HepG2 (cell line): ENCODE data around the gene PTPRH. TPM values are rescaled to one million over a fixed set of nuclear protein-coding genes. Genes with fewer than 3 reads are reported as not detected.

Experiments
- ARID4A ChIP-seq: sonication (generic); formaldehyde crosslinking; IDR thresholded peaks from 2 replicates; pipeline ENCODE4 v1.5.0; 2020; ENCODE audit warnings: mild to moderate bottlenecking, missing genetic modification reagents, borderline replicate concordance
- EED ChIP-seq: sonication (generic); formaldehyde crosslinking; IDR thresholded peaks from 2 replicates; pipeline ENCODE4 v1.5.0; 2020; ENCODE audit warnings: mild to moderate bottlenecking, missing genetic modification reagents
- ELF4 ChIP-seq: sonication (generic); formaldehyde crosslinking; IDR thresholded peaks from 2 replicates; pipeline ENCODE4 v1.5.0; 2020; ENCODE audit warnings: missing genetic modification reagents, mild to moderate bottlenecking, moderate library complexity, borderline replicate concordance
- ISX ChIP-seq: sonication (generic); formaldehyde crosslinking; conservative IDR thresholded peaks from 2 replicates; pipeline ENCODE4 v1.5.0; 2020; ENCODE audit warnings: missing genetic modification reagents
- JUN ChIP-seq: sonication (generic); formaldehyde crosslinking; IDR thresholded peaks from 2 replicates; pipeline ENCODE4 v1.4.0; 2020; ENCODE audit warnings: mild to moderate bottlenecking, missing genetic modification reagents
- KAT7 ChIP-seq: IDR thresholded peaks from 2 replicates; pipeline ENCODE4 v1.6.1; 2018; ENCODE audit warnings: borderline replicate concordance, missing compliant biosample characterization
- MXD4 ChIP-seq: IDR thresholded peaks from 2 replicates; pipeline ENCODE4 v1.6.1; 2016; ENCODE audit warnings: mild to moderate bottlenecking, missing biosample characterization, missing genetic modification reagents
- RBM39 ChIP-seq: fragments of 200-400 bp; formaldehyde crosslinking; IDR thresholded peaks from one replicate; pipeline ENCODE4 v1.6.1; 2018; ENCODE audit warnings: antibody characterized with exemption, mild to moderate bottlenecking, low read depth, low read length; ENCODE audit not compliant: poor library complexity, severe bottlenecking
- TGIF2 ChIP-seq: IDR thresholded peaks from 2 replicates; pipeline ENCODE4 v1.6.1; 2016; ENCODE audit warnings: control low read depth, missing compliant biosample characterization
- TMF1 ChIP-seq: sonication (generic); formaldehyde crosslinking; IDR thresholded peaks from 2 replicates; pipeline ENCODE4 v1.8.1; 2022; ENCODE audit warnings: low read depth, missing genetic modification reagents
- XRCC5 ChIP-seq: fragments of 200-400 bp; formaldehyde crosslinking; optimal IDR thresholded peaks from 2 replicates; pipeline ENCODE3; 2017; ENCODE audit warnings: mild to moderate bottlenecking, low read length
- ZFX ChIP-seq: sonication (generic); formaldehyde crosslinking; IDR thresholded peaks from 2 replicates; pipeline ENCODE4 v1.4.0; 2020; ENCODE audit warnings: mild to moderate bottlenecking, low read depth, missing genetic modification reagents, moderate library complexity
- ZNF264 ChIP-seq: sonication (generic); formaldehyde crosslinking; IDR thresholded peaks from 2 replicates; pipeline ENCODE4 v1.4.0; 2020; ENCODE audit warnings: missing genetic modification reagents
- ZNF558 ChIP-seq: sonication (generic); formaldehyde crosslinking; IDR thresholded peaks from 2 replicates; pipeline ENCODE4 v1.9.0; 2022; ENCODE audit warnings: mild to moderate bottlenecking, missing genetic modification reagents, borderline replicate concordance
- ZNF563 ChIP-seq: sonication (generic); formaldehyde crosslinking; IDR thresholded peaks from 2 replicates; pipeline ENCODE4 v1.8.0; 2022; ENCODE audit warnings: mild to moderate bottlenecking, moderate library complexity, missing genetic modification reagents
- ZNF619 ChIP-seq: sonication (generic); formaldehyde crosslinking; IDR thresholded peaks from 2 replicates; pipeline ENCODE4 v1.4.0; 2020; ENCODE audit warnings: mild to moderate bottlenecking, missing genetic modification reagents
- polyA plus RNA-seq, 8 experiments: library from polyadenylated mRNA; depleted of rRNA in 3 of 8; stranded (reverse) in 7 of 8; unstranded in 1 of 8; fragments of >200 nt; fragmentation: Illumina TruSeq in 4 of 8; extraction: Trizol in 4 of 8; gene quantifications; 2 replicates each; pipeline versions ENCODE4 v1.2.1 to v1.2.3, GENCODE V29; 2011 to 2016; ENCODE audit warnings: low read depth in 4 of 8, missing spikeins in 1 of 8, mixed read lengths in 1 of 8; ENCODE audit not compliant: insufficient read depth in 1 of 8
- total RNA-seq, 5 experiments: library from RNA; depleted of rRNA; stranded (reverse); fragments of >200 nt; fragmentation: Illumina TruSeq; extraction: Trizol; gene quantifications; 2 replicates each; pipeline ENCODE4 v1.2.3, GENCODE V29; 2016; ENCODE audit warnings: low read depth in 1 of 5
- TF ChIP-seq, protein P1 (sequence below): IDR thresholded peaks from 2 replicates; pipeline ENCODE4 v1.6.1; 2016; ENCODE audit warnings: mild to moderate bottlenecking, missing biosample characterization, missing genetic modification reagents
- TF ChIP-seq, protein P2 (sequence below): sonication (generic); formaldehyde crosslinking; IDR thresholded peaks from 2 replicates; pipeline ENCODE4 v1.5.1; 2020; ENCODE audit warnings: mild to moderate bottlenecking, missing genetic modification reagents, moderate library complexity

Gene PTPRH
- total and polyA plus RNA-seq, 2 of the 13 experiments (the other 11 are each of a cell fraction or from before 2014, with no cell fraction given), result 14.7 to 125 TPM

GRCh38 chr19:55257461-55258420, 48.4 kb upstream of the PTPRH start (continued):
- peak; percentile 21 for TF ChIP-seq XRCC5
- TF ChIP-seq TGIF2 (CRISPR knock-in tag), result peak; percentile 99
- TF ChIP-seq, protein P1, sequence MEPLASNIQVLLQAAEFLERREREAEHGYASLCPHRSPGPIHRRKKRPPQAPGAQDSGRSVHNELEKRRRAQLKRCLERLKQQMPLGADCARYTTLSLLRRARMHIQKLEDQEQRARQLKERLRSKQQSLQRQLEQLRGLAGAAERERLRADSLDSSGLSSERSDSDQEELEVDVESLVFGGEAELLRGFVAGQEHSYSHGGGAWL, result 0 out of 2 replicates have a peak, but pooled peaks have one; percentile 27
- TF ChIP-seq ZFX (CRISPR knock-in tag), result peak; percentile 41
- TF ChIP-seq, protein P2, sequence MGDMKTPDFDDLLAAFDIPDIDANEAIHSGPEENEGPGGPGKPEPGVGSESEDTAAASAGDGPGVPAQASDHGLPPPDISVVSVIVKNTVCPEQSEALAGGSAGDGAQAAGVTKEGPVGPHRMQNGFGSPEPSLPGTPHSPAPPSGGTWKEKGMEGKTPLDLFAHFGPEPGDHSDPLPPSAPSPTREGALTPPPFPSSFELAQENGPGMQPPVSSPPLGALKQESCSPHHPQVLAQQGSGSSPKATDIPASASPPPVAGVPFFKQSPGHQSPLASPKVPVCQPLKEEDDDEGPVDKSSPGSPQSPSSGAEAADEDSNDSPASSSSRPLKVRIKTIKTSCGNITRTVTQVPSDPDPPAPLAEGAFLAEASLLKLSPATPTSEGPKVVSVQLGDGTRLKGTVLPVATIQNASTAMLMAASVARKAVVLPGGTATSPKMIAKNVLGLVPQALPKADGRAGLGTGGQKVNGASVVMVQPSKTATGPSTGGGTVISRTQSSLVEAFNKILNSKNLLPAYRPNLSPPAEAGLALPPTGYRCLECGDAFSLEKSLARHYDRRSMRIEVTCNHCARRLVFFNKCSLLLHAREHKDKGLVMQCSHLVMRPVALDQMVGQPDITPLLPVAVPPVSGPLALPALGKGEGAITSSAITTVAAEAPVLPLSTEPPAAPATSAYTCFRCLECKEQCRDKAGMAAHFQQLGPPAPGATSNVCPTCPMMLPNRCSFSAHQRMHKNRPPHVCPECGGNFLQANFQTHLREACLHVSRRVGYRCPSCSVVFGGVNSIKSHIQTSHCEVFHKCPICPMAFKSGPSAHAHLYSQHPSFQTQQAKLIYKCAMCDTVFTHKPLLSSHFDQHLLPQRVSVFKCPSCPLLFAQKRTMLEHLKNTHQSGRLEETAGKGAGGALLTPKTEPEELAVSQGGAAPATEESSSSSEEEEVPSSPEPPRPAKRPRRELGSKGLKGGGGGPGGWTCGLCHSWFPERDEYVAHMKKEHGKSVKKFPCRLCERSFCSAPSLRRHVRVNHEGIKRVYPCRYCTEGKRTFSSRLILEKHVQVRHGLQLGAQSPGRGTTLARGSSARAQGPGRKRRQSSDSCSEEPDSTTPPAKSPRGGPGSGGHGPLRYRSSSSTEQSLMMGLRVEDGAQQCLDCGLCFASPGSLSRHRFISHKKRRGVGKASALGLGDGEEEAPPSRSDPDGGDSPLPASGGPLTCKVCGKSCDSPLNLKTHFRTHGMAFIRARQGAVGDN, result peak; percentile 78
- TF ChIP-seq ZNF619, result 0 out of 2 replicates have a peak, but pooled peaks have one; percentile 59
- peak; percentile 49 for TF ChIP-seq ARID4A (CRISPR knock-in tag)
- 0 out of 2 replicates have a peak, but pooled peaks have one; percentile 20 for TF ChIP-seq TMF1 (CRISPR knock-in tag)
- 0 out of 2 replicates have a peak, but pooled peaks have one; percentile 32 for TF ChIP-seq KAT7 (CRISPR knock-in tag)
- TF ChIP-seq ZNF558 (CRISPR knock-in tag), result 0 out of 2 replicates have a peak, but pooled peaks have one; percentile 53
- peak; percentile 73; the same call in 1 of the 2 replicates for TF ChIP-seq MXD4 (CRISPR knock-in tag)
- peak; percentile 38 for TF ChIP-seq RBM39
- TF ChIP-seq ELF4 (CRISPR knock-in tag), result 0 out of 2 replicates have a peak, but pooled peaks have one; percentile 37
- TF ChIP-seq ISX, result 0 out of 2 replicates have a peak, but pooled peaks have one; percentile 35
- TF ChIP-seq ZNF264 (CRISPR knock-in tag), result 0 out of 2 replicates have a peak, but pooled peaks have one; percentile 41
- TF ChIP-seq EED (CRISPR knock-in tag), result peak; percentile 68; the same call in 1 of the 2 replicates
- no peak for TF ChIP-seq JUN
- TF ChIP-seq ZNF563, result peak; percentile 36; the same call in 1 of the 2 replicates
